ENCODE measurements around the gene PTPRG. TPM values are rescaled to one million over a fixed set of nuclear protein-coding genes. Genes with fewer than 3 reads are reported as not detected.

The PTPRG gene
- total RNA-seq, 1 donor from 2014 or later = 25.2 TPM

GRCh38 chr3:62192891-62193290 is 631.5 kb downstream of the PTPRG start:
- H3K36me3 ChIP-seq (ENCODE audit: control insufficient read depth, insufficient read depth, low read length) = no peaks in the 10 kb centered on the region
- TF ChIP-seq CTCF (IDR thresholded peaks at IDR 0.05; ENCODE audit: insufficient read depth, low read length, poor library complexity, severe bottlenecking) = no peak
- no peak overlapping the region for H3K4me3 ChIP-seq (ENCODE audit: low read depth, low read length)
- DNase-seq (ENCODE audit: low read depth) = no peak
- no peaks in the 10 kb centered on the region for H3K27me3 ChIP-seq (ENCODE audit: control insufficient read depth, insufficient read depth, low read length)

- DNase-seq (ENCODE audit: low read depth) = no peak
- TF ChIP-seq CTCF (IDR thresholded peaks at IDR 0.05; ENCODE audit: insufficient read depth, low read length, poor library complexity, severe bottlenecking) = no peak
- no peak overlapping the region for H3K4me3 ChIP-seq (ENCODE audit: low read depth, low read length)
- no peaks in the 10 kb centered on the region for H3K27me3 ChIP-seq (ENCODE audit: control insufficient read depth, insufficient read depth, low read length)
- no peaks in the 10 kb centered on the region for H3K36me3 ChIP-seq (ENCODE audit: control insufficient read depth, insufficient read depth, low read length)
These were observed 632.4 kb downstream of the PTPRG start for GRCh38 chr3:62193586-62194345.

GRCh38 chr3:62197350-62198012 is 636.1 kb downstream of the PTPRG start:
- Histone ChIP-seq H3K36me3 (ENCODE audit: control insufficient read depth, insufficient read depth, low read length) (no peaks in the 10 kb centered on the region), H3K27me3 (ENCODE audit: control insufficient read depth, insufficient read depth, low read length) (no peaks in the 10 kb centered on the region), H3K4me3 (ENCODE audit: low read depth, low read length) (no peak overlapping the region)
- TF ChIP-seq CTCF (IDR thresholded peaks at IDR 0.05; ENCODE audit: insufficient read depth, low read length, poor library complexity, severe bottlenecking) = no peak
- no peak for DNase-seq (ENCODE audit: low read depth)

GRCh38 chr3:62199126-62199525 is 637.8 kb downstream of the PTPRG start:
- Histone ChIP-seq H3K4me3 (ENCODE audit: low read depth, low read length) (no peak overlapping the region), H3K36me3 (ENCODE audit: control insufficient read depth, insufficient read depth, low read length) (peaks cover 1% of the 10 kb centered on the region), H3K27me3 (ENCODE audit: control insufficient read depth, insufficient read depth, low read length) (no peaks in the 10 kb centered on the region)
- DNase-seq (ENCODE audit: low read depth) = no peak
- TF ChIP-seq CTCF (IDR thresholded peaks at IDR 0.05; ENCODE audit: insufficient read depth, low read length, poor library complexity, severe bottlenecking) = no peak

- Histone ChIP-seq H3K36me3 (ENCODE audit: control insufficient read depth, insufficient read depth, low read length) (peaks cover 1% of the 10 kb centered on the region), H3K4me3 (ENCODE audit: low read depth, low read length) (no peak overlapping the region), H3K27me3 (ENCODE audit: control insufficient read depth, insufficient read depth, low read length) (no peaks in the 10 kb centered on the region)
- peak; percentile 48 for TF ChIP-seq CTCF (IDR thresholded peaks at IDR 0.05; ENCODE audit: insufficient read depth, low read length, poor library complexity, severe bottlenecking)
- DNase-seq (ENCODE audit: low read depth) = no peak
These were observed 640.2 kb downstream of the PTPRG start for GRCh38 chr3:62201438-62202035.
